K562 (cell line): ENCODE results near the gene HPD. TPM values are rescaled to one million over a fixed set of nuclear protein-coding genes. Genes with fewer than 3 reads are reported as not detected.
A peak's percentile ranks its signal among the peaks of the same experiment; 100 is the strongest.

ENCODE experiments used
- ATF1 ChIP-seq, 2 experiments: fragments of 450-650 bp in 1 of 2; IDR thresholded peaks; 2 replicates each; pipeline ENCODE4 v1.6.1; 2016; ENCODE audit warnings: missing compliant biosample characterization in 1 of 2, missing genetic modification characterization in 1 of 2
- CTBP1 ChIP-seq: fragments of 450-650 bp; IDR thresholded peaks from 2 replicates; pipeline ENCODE4 v1.6.1; 2016; ENCODE audit warnings: borderline replicate concordance
- ESRRB ChIP-seq: fragments of 250-450 bp; sonication (Bioruptor Pico); IDR thresholded peaks from 2 replicates; pipeline ENCODE4 v1.5.0; 2020; ENCODE audit warnings: mild to moderate bottlenecking, moderate library complexity, borderline replicate concordance
- HCFC1 ChIP-seq: IDR thresholded peaks from 2 replicates; pipeline ENCODE4 v1.6.1; 2012; ENCODE audit warnings: low read depth, low read length, improper control_type of control experiment
- HMGN3 ChIP-seq: IDR thresholded peaks from 2 replicates; pipeline ENCODE4 v1.6.1; 2011; ENCODE audit warnings: borderline replicate concordance, low read depth, mild to moderate bottlenecking, mixed read lengths, low read length; ENCODE audit not compliant: insufficient read length; ENCODE audit errors: extremely low read depth
- HNRNPL ChIP-seq: fragments of 200-400 bp; formaldehyde crosslinking; IDR thresholded peaks from 2 replicates; pipeline ENCODE4 v1.6.1; 2017; ENCODE audit warnings: low read depth, mild to moderate bottlenecking, low read length
- MEIS2 ChIP-seq: fragments of 450-650 bp; IDR thresholded peaks from 2 replicates; pipeline ENCODE4 v1.6.1; 2014; ENCODE audit warnings: mild to moderate bottlenecking; ENCODE audit not compliant: partially characterized antibody
- NCOA1 ChIP-seq: fragments of 450-650 bp; IDR thresholded peaks from 2 replicates; pipeline ENCODE4 v1.6.1; 2016; ENCODE audit warnings: low read depth
- ZNF134 ChIP-seq: fragments of 250-450 bp; sonication (Bioruptor Pico); conservative IDR thresholded peaks from 2 replicates; pipeline ENCODE4 v1.4.0; 2020
- ZNF146 ChIP-seq: IDR thresholded peaks from one replicate; pipeline ENCODE4 v1.6.1; 2018; ENCODE audit warnings: missing compliant biosample characterization; ENCODE audit not compliant: unreplicated experiment
- polyA plus RNA-seq, 8 experiments: library from polyadenylated mRNA; depleted of rRNA in 4 of 8; stranded (reverse) in 5 of 8; unstranded in 3 of 8; fragments of >200 nt; fragmentation: Nextera tagmentation in 2 of 8; fragmentation: Illumina TruSeq in 1 of 8; extraction: Ambion mirVana in 2 of 8; extraction: Trizol in 1 of 8; gene quantifications; 2 replicates each; pipeline versions ENCODE4 v1.2.1 to v1.2.3, GENCODE V29; 2011 to 2014; ENCODE audit warnings: inconsistent platforms in 1 of 8, missing spikeins in 1 of 8
- total RNA-seq, 7 experiments: library from RNA; depleted of rRNA in 6 of 7; stranded (reverse); fragments of >200 nt in 6 of 7; fragmentation: Illumina TruSeq in 2 of 7; extraction: Trizol in 2 of 7; gene quantifications; 2 replicates each; pipeline versions ENCODE4 v1.2.1 to v1.2.3, GENCODE V29; 2011 to 2021; ENCODE audit warnings: low replicate concordance in 1 of 7
- TF ChIP-seq, protein P1 (sequence below): fragments of 450-650 bp; IDR thresholded peaks from 2 replicates; pipeline ENCODE4 v1.6.1; 2016; ENCODE audit warnings: mild to moderate bottlenecking, moderate library complexity
- TF ChIP-seq, protein P2 (sequence below): fragments of 250-450 bp; sonication (Bioruptor Pico); IDR thresholded peaks from 2 replicates; pipeline ENCODE4 v1.5.0; 2021; ENCODE audit warnings: mild to moderate bottlenecking, borderline replicate concordance

Gene HPD
- total and polyA plus RNA-seq, 9 of the 15 experiments (the other 6 are each of a cell fraction or from before 2014, with no cell fraction given), result 0.06 to 0.29 (median 0.07) TPM; not detected in 4

DNA sequence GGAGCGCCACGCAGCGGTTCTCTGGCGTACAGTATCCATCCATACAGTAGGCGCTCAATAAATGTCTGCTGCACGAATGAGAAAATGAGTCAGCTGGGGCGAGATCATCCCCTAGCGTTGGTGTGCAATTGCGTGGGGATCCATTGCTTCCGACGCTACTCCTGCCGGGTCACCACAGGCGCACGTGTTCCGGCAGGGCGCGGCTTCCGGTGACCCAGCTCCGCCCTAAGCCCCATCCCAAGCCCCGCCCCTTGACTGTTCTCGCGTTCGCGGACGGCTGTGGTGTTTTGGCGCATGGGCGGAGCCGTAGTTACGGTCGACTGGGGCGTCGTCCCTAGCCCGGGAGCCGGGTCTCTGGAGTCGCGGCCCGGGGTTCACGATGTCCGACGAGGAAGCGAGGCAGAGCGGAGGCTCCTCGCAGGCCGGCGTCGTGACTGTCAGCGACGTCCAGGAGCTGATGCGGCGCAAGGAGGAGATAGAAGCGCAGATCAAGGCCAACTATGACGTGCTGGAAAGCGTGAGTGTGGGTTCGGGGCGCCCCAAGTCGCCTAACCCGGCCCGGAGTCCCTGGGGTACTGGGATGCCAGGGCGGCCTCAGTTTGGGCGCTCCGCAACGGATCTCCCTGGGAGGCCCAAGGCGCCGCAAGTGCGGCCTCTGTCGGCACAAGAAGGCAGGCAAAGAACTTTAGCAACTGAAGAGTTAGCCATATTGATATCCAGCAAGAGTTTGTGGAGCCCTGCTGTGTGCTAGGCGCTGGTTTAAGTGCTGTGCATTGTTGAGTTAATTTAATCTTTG lies 30.0 kb upstream of the HPD start, which contains the start of gene PSMD9 (continued):
- TF ChIP-seq, protein P1, sequence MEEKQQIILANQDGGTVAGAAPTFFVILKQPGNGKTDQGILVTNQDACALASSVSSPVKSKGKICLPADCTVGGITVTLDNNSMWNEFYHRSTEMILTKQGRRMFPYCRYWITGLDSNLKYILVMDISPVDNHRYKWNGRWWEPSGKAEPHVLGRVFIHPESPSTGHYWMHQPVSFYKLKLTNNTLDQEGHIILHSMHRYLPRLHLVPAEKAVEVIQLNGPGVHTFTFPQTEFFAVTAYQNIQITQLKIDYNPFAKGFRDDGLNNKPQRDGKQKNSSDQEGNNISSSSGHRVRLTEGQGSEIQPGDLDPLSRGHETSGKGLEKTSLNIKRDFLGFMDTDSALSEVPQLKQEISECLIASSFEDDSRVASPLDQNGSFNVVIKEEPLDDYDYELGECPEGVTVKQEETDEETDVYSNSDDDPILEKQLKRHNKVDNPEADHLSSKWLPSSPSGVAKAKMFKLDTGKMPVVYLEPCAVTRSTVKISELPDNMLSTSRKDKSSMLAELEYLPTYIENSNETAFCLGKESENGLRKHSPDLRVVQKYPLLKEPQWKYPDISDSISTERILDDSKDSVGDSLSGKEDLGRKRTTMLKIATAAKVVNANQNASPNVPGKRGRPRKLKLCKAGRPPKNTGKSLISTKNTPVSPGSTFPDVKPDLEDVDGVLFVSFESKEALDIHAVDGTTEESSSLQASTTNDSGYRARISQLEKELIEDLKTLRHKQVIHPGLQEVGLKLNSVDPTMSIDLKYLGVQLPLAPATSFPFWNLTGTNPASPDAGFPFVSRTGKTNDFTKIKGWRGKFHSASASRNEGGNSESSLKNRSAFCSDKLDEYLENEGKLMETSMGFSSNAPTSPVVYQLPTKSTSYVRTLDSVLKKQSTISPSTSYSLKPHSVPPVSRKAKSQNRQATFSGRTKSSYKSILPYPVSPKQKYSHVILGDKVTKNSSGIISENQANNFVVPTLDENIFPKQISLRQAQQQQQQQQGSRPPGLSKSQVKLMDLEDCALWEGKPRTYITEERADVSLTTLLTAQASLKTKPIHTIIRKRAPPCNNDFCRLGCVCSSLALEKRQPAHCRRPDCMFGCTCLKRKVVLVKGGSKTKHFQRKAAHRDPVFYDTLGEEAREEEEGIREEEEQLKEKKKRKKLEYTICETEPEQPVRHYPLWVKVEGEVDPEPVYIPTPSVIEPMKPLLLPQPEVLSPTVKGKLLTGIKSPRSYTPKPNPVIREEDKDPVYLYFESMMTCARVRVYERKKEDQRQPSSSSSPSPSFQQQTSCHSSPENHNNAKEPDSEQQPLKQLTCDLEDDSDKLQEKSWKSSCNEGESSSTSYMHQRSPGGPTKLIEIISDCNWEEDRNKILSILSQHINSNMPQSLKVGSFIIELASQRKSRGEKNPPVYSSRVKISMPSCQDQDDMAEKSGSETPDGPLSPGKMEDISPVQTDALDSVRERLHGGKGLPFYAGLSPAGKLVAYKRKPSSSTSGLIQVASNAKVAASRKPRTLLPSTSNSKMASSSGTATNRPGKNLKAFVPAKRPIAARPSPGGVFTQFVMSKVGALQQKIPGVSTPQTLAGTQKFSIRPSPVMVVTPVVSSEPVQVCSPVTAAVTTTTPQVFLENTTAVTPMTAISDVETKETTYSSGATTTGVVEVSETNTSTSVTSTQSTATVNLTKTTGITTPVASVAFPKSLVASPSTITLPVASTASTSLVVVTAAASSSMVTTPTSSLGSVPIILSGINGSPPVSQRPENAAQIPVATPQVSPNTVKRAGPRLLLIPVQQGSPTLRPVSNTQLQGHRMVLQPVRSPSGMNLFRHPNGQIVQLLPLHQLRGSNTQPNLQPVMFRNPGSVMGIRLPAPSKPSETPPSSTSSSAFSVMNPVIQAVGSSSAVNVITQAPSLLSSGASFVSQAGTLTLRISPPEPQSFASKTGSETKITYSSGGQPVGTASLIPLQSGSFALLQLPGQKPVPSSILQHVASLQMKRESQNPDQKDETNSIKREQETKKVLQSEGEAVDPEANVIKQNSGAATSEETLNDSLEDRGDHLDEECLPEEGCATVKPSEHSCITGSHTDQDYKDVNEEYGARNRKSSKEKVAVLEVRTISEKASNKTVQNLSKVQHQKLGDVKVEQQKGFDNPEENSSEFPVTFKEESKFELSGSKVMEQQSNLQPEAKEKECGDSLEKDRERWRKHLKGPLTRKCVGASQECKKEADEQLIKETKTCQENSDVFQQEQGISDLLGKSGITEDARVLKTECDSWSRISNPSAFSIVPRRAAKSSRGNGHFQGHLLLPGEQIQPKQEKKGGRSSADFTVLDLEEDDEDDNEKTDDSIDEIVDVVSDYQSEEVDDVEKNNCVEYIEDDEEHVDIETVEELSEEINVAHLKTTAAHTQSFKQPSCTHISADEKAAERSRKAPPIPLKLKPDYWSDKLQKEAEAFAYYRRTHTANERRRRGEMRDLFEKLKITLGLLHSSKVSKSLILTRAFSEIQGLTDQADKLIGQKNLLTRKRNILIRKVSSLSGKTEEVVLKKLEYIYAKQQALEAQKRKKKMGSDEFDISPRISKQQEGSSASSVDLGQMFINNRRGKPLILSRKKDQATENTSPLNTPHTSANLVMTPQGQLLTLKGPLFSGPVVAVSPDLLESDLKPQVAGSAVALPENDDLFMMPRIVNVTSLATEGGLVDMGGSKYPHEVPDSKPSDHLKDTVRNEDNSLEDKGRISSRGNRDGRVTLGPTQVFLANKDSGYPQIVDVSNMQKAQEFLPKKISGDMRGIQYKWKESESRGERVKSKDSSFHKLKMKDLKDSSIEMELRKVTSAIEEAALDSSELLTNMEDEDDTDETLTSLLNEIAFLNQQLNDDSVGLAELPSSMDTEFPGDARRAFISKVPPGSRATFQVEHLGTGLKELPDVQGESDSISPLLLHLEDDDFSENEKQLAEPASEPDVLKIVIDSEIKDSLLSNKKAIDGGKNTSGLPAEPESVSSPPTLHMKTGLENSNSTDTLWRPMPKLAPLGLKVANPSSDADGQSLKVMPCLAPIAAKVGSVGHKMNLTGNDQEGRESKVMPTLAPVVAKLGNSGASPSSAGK, result peak; percentile 76
- TF ChIP-seq MEIS2 (no peak), HMGN3 (peak; percentile 98), HCFC1 (peak; percentile 81), ZNF146 (CRISPR knock-in tag) (no peak), ESRRB (CRISPR knock-in tag) (no peak), CTBP1 (peak; percentile 82), ZNF134 (CRISPR knock-in tag) (no peak), HNRNPL (peak; percentile 78), NCOA1 (peak; percentile 68), ATF1 (CRISPR knock-in tag; IDR thresholded peaks at IDR 0.05) (no peak; the same call in 1 of the 2 replicates), ATF1 (tag; IDR thresholded peaks at IDR 0.05) (peak; percentile 90)
- TF ChIP-seq, protein P2, sequence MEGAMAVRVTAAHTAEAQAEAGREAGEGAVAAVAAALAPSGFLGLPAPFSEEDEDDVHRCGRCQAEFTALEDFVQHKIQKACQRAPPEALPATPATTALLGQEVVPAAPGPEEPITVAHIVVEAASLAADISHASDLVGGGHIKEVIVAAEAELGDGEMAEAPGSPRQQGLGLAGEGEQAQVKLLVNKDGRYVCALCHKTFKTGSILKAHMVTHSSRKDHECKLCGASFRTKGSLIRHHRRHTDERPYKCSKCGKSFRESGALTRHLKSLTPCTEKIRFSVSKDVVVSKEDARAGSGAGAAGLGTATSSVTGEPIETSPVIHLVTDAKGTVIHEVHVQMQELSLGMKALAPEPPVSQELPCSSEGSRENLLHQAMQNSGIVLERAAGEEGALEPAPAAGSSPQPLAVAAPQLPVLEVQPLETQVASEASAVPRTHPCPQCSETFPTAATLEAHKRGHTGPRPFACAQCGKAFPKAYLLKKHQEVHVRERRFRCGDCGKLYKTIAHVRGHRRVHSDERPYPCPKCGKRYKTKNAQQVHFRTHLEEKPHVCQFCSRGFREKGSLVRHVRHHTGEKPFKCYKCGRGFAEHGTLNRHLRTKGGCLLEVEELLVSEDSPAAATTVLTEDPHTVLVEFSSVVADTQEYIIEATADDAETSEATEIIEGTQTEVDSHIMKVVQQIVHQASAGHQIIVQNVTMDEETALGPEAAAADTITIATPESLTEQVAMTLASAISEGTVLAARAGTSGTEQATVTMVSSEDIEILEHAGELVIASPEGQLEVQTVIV (CRISPR knock-in tag), result no peak
